Right kidney (tissue), 1 donor: Measurements from ENCODE around the gene BCAS3.
"Not testable (repeated sequence)": the region's sequence is repeated elsewhere in the genome, so short reads cannot be mapped to it uniquely, and the experiment has no call there.

Experiments
- DNase-seq: peaks from one replicate; pipeline ENCODE4 v3.0.0-alpha.2; 2016

Gene BCAS3

GRCh38 chr17:61130330-61130729, 452.7 kb downstream of the BCAS3 start:
- no peak for DNase-seq

- DNase-seq = no peak
Observed at GRCh38 chr17:61131585-61131984, 453.9 kb downstream of the BCAS3 start.

- no peak for DNase-seq
Observed at GRCh38 chr17:61132524-61132923, 454.9 kb downstream of the BCAS3 start.

- DNase-seq = no peak
Observed at GRCh38 chr17:61133853-61134252, 456.2 kb downstream of the BCAS3 start.

- DNase-seq = no peak
Observed at GRCh38 chr17:61134551-61135235, 457.0 kb downstream of the BCAS3 start.

- peak; percentile 64 for DNase-seq
Observed at GRCh38 chr17:61135782-61136181, 458.1 kb downstream of the BCAS3 start.

GRCh38 chr17:61136296-61136695, 458.6 kb downstream of the BCAS3 start:
- DNase-seq = no peak

GRCh38 chr17:61139219-61139618, 461.6 kb downstream of the BCAS3 start:
- DNase-seq = no peak

GRCh38 chr17:61140081-61140786, 462.6 kb downstream of the BCAS3 start:
- no peak for DNase-seq

- DNase-seq = no peak
Observed at GRCh38 chr17:61143026-61143425, 465.4 kb downstream of the BCAS3 start.

- DNase-seq = no peak
Observed at GRCh38 chr17:61144137-61144536, 466.5 kb downstream of the BCAS3 start.

- DNase-seq = no peak
Observed at GRCh38 chr17:61144617-61145564, 467.2 kb downstream of the BCAS3 start.

GRCh38 chr17:61146833-61147232, 469.2 kb downstream of the BCAS3 start:
- not testable (repeated sequence) for DNase-seq

GRCh38 chr17:61149106-61149825, 471.6 kb downstream of the BCAS3 start:
- DNase-seq = no peak

- DNase-seq = no peak
Observed at GRCh38 chr17:61149862-61150362, 472.3 kb downstream of the BCAS3 start.

GRCh38 chr17:61150686-61151299, 473.1 kb downstream of the BCAS3 start:
- DNase-seq = no peak

- DNase-seq = no peak
Observed at GRCh38 chr17:61152898-61153297, 475.2 kb downstream of the BCAS3 start.

- no peak for DNase-seq
Observed at GRCh38 chr17:61155590-61156237, 478.1 kb downstream of the BCAS3 start.

GRCh38 chr17:61157246-61157886, 479.7 kb downstream of the BCAS3 start:
- no peak for DNase-seq

- no peak for DNase-seq
Observed at GRCh38 chr17:61158376-61158775, 480.7 kb downstream of the BCAS3 start.
